Activated T-cell treated with anti-CD3 and anti-CD28 coated beads, Interleukin-2, amount 50 U/mL, for 72 hours (primary cell): Measurements from ENCODE around the gene SUSD6. TPM values are rescaled to one million over a fixed set of nuclear protein-coding genes. Genes with fewer than 3 reads are reported as not detected.
"Not testable (repeated sequence)": the region's sequence is repeated elsewhere in the genome, so short reads cannot be mapped to it uniquely, and the experiment has no call there.

Experiments
- ATAC-seq, 2 donors: fragments of 150-1000 bp; cut with Tn5 transposase; replicated peaks in 1 of 2; 2 replicates each; pipeline ENCODE4 v1.10.0; 2021; ENCODE audit warnings: moderate library complexity in 2 of 2, mild to moderate bottlenecking in 1 of 2
- DNase-seq, 2 donors: peaks; one replicate each; pipeline ENCODE4 v3.0.0; 2021 to 2022; ENCODE audit warnings: mixed read lengths in 1 of 2
- H3K27ac Mint-ChIP-seq: one replicate; pipeline ENCODE4 v1.8.0; 2022; ENCODE audit warnings: mild to moderate bottlenecking, moderate library complexity, mixed read lengths
- H3K27me3 Mint-ChIP-seq: one replicate; pipeline ENCODE4 v1.8.0; 2022; ENCODE audit warnings: low read depth, mixed read lengths
- H3K36me3 Mint-ChIP-seq, 2 donors: one replicate each; pipeline ENCODE4 v1.8.0; 2022; ENCODE audit warnings: mixed read lengths in 2 of 2, mild to moderate bottlenecking in 1 of 2; ENCODE audit not compliant: insufficient read depth in 2 of 2
- H3K4me1 Mint-ChIP-seq: one replicate; pipeline ENCODE4 v1.8.0; 2022; ENCODE audit warnings: low read depth, mixed read lengths
- H3K4me3 Mint-ChIP-seq, 2 donors: one replicate each; pipeline ENCODE4 v1.8.0; 2022; ENCODE audit warnings: mild to moderate bottlenecking in 2 of 2, mixed read lengths in 2 of 2, moderate library complexity in 2 of 2
- H3K9me3 Mint-ChIP-seq, 2 donors: one replicate each; pipeline ENCODE4 v1.8.0; 2022; ENCODE audit warnings: mixed read lengths in 2 of 2
- total RNA-seq, 2 donors: library from RNA; stranded (reverse); gene quantifications; one replicate each; pipeline ENCODE4 v1.2.3, GENCODE V29; 2022

SUSD6 gene
- total RNA-seq, 2 donors from 2014 or later, result 60.3 to 73.8 TPM

DNA sequence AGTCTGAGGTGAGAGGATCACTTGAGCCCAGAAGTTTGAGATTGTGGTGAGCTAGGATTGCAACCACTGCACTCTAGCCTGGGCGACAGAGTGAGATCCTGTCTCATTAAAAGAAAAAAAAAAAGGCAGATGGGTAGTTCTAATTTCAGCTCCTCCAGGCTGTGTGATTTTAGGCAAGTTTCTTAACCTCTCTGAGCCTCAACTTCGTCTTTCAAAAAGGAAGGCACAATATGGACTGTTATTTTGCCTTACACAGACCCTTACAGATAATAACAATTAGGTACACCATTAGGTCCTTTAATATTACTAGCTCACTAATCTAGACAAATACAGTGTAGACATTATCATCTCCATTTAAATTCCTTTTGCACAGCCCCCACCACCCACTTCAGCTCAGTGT lies 31.9 kb upstream of the SUSD6 start:
- peaks cover 20% of the 10 kb centered on the region for H3K27me3 Mint-ChIP-seq
- ATAC-seq, result no peak
- no peaks in the 10 kb centered on the region for H3K36me3 Mint-ChIP-seq
- no peaks in the 10 kb centered on the region for H3K9me3 Mint-ChIP-seq
- H3K4me1 Mint-ChIP-seq, result peaks cover 11% of the 10 kb centered on the region
- no peak overlapping the region for H3K4me3 Mint-ChIP-seq
- no peak for DNase-seq
- no peak overlapping the region for H3K27ac Mint-ChIP-seq

DNA sequence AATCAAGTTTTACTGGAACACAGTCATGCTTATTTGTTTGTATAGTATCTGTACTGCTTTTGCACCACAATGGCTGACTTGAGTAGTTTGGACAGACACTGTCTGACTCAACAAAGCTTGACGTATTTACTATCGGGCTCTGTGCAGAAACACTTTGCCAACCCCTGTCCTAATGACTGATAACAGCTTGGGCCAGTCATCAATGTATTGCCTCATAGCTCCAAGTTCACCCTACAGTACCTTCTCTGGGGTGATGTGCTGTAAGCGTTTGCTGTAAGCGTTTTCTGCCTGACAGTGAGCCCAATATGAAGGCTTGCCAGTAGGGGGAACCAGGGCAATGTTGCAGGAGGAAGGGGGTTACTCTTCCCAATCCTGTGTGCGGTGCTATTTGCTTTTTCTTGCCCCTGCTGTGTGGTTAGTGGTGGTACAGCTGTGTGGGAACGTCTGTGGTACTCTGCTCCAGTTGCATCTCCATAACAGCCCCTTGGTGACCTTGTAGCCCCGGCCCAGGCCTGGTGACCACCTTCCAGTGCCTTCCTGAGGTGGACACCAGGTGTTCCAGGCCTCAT lies 31.3 kb upstream of the SUSD6 start:
- Mint-ChIP-seq H3K9me3 (no peaks in the 10 kb centered on the region), H3K36me3 (no peaks in the 10 kb centered on the region), H3K27me3 (peaks cover 15% of the 10 kb centered on the region), H3K4me1 (peaks cover 11% of the 10 kb centered on the region), H3K4me3 (no peak overlapping the region), H3K27ac (no peak overlapping the region)
- DNase-seq (peak in 1 of 2 donors; percentile 24), ATAC-seq (peak; percentile 39 to 71)

GRCh38 chr14:69581316-69581935 lies 30.0 kb upstream of the SUSD6 start:
- Mint-ChIP-seq H3K27ac (no peak overlapping the region), H3K4me1 (peaks cover 11% of the 10 kb centered on the region), H3K9me3 (no peaks in the 10 kb centered on the region), H3K36me3 (no peaks in the 10 kb centered on the region), H3K4me3 (no peak overlapping the region), H3K27me3 (peaks cover 3% of the 10 kb centered on the region)
- DNase-seq, result no peak
- no peak for ATAC-seq

- Mint-ChIP-seq H3K27me3 (no peaks in the 10 kb centered on the region), H3K27ac (no peak overlapping the region), H3K4me1 (peaks cover 7% of the 10 kb centered on the region), H3K36me3 (no peaks in the 10 kb centered on the region), H3K9me3 (no peaks in the 10 kb centered on the region), H3K4me3 (no peak overlapping the region)
- DNase-seq (no peak), ATAC-seq (no peak)
Observed at GRCh38 chr14:69582212-69582611, 29.2 kb upstream of the SUSD6 start.

DNA sequence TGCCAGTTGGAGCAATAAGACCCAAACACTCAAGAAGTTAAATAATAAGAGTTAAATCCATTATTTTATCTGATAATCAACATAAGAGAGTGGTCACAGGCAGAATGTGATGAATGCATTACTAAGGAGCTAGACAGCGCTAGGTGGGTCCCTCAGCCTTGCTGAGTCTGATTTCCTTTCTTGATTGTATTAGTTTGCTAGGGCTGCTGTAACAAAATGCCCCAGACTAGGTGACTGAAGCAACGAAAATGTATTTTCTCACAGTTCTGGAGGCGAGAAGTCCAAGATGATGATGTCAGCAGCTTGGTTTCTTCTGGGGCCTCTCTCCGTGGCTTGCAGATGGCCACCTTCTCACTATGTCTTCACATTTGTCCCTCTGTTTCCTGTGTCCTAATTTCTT lies 28.6 kb upstream of the SUSD6 start:
- H3K4me1 Mint-ChIP-seq, result peaks cover 7% of the 10 kb centered on the region
- no peaks in the 10 kb centered on the region for H3K36me3 Mint-ChIP-seq
- no peak for ATAC-seq
- no peak overlapping the region for H3K4me3 Mint-ChIP-seq
- no peaks in the 10 kb centered on the region for H3K27me3 Mint-ChIP-seq
- DNase-seq, result no peak
- no peak overlapping the region for H3K27ac Mint-ChIP-seq
- H3K9me3 Mint-ChIP-seq, result no peaks in the 10 kb centered on the region

- Mint-ChIP-seq H3K9me3 (no peaks in the 10 kb centered on the region), H3K27ac (no peak overlapping the region), H3K4me1 (peaks cover 14% of the 10 kb centered on the region), H3K36me3 (no peaks in the 10 kb centered on the region), H3K27me3 (no peaks in the 10 kb centered on the region), H3K4me3 (no peak overlapping the region)
- DNase-seq, result no peak
- no peak for ATAC-seq
Observed at GRCh38 chr14:69584389-69584788, 27.0 kb upstream of the SUSD6 start.

DNA sequence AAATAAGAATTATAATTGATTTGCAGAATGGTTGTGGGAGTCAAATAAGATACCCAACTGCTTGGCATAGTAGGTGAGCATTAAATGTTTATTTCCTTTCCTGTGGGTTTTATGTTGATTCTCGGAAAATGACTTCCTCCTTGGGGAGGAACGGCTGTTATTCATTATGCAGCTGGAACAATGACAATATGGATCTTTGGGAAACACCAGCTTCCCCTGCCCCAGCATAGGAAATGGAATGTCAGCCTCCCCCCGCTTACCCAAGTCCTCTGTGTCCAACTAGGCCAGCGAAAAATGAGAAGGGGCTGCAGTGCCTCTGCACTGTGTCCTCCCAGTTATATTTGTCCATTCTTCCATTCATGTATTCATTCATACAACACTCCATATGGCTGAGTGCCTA lies 25.0 kb upstream of the SUSD6 start:
- no peak overlapping the region for H3K4me3 Mint-ChIP-seq
- H3K27me3 Mint-ChIP-seq, result no peaks in the 10 kb centered on the region
- H3K4me1 Mint-ChIP-seq, result peaks cover 14% of the 10 kb centered on the region
- DNase-seq (no peak), ATAC-seq (no peak)
- H3K27ac Mint-ChIP-seq, result no peak overlapping the region
- no peaks in the 10 kb centered on the region for H3K9me3 Mint-ChIP-seq
- H3K36me3 Mint-ChIP-seq, result no peaks in the 10 kb centered on the region

GRCh38 chr14:69587389-69587788 lies 24.0 kb upstream of the SUSD6 start:
- ATAC-seq, result no peak
- Mint-ChIP-seq H3K27me3 (no peaks in the 10 kb centered on the region), H3K4me1 (peaks cover 14% of the 10 kb centered on the region), H3K27ac (no peak overlapping the region), H3K9me3 (no peaks in the 10 kb centered on the region), H3K36me3 (no peaks in the 10 kb centered on the region), H3K4me3 (no peak overlapping the region)
- no peak for DNase-seq

DNA sequence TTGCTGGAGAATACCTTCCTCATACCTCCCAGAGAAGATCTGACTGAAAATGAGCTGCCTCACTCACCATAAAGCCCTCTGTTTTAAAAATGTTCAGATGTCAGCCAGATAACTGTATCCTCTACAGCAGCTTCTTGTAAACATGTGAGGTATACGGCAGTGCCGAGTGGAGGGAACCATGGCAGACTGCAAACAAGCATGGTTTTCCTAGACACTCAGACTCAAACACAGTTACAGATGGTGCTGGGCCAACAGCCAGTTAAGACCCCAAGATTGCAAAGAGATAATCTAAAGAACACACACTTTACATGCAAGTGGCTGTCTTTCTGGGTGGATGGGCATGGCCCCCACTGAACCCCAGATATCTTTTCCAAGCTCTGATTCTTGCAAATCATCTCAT lies 20.1 kb upstream of the SUSD6 start:
- peaks cover 7% of the 10 kb centered on the region for H3K4me1 Mint-ChIP-seq
- no peaks in the 10 kb centered on the region for H3K9me3 Mint-ChIP-seq
- ATAC-seq (no peak), DNase-seq (no peak)
- H3K36me3 Mint-ChIP-seq, result no peaks in the 10 kb centered on the region
- H3K27me3 Mint-ChIP-seq, result no peaks in the 10 kb centered on the region
- H3K27ac Mint-ChIP-seq, result no peak overlapping the region
- no peak overlapping the region for H3K4me3 Mint-ChIP-seq

DNA sequence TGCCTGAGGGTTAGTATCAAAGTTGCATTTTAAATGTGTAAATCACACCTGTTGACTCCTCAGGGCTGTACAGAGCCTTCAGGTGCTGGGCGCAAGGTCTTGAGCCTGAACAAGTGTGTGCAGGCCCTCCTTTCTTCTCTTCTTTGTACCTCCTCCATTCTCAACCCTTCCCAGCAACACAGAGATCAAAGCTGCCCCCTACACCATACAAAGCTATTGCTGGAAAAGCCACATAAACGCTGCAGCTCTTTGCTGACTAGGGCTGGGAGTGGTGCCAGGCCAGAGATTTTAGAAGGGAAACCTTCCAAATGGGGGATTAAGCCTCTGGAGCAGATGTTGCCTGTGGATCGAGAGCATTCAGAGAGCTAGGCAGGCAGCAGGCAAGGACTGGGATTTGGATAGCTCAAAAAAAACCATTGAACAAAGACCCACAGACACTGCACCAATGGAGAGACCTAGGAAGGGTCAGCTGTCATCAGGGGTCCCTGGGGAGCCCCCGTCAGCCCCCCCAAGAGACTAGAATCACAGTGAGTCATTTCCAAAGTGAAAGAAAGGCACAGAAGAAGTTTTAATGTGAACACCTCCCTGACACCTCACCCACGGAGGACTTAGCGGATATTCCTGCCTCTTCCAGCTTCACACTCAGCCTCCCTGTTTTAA lies 18.2 kb upstream of the SUSD6 start:
- Mint-ChIP-seq H3K36me3 (no peaks in the 10 kb centered on the region), H3K4me3 (no peak overlapping the region), H3K4me1 (peaks cover 7% of the 10 kb centered on the region), H3K27me3 (no peaks in the 10 kb centered on the region), H3K27ac (no peak overlapping the region), H3K9me3 (no peaks in the 10 kb centered on the region)
- DNase-seq (no peak), ATAC-seq (no peak)

- Mint-ChIP-seq H3K27me3 (no peaks in the 10 kb centered on the region), H3K9me3 (no peaks in the 10 kb centered on the region), H3K4me1 (no peaks in the 10 kb centered on the region), H3K27ac (no peak overlapping the region), H3K36me3 (no peaks in the 10 kb centered on the region), H3K4me3 (no peak overlapping the region)
- ATAC-seq (no peak), DNase-seq (no peak)
Observed at GRCh38 chr14:69594846-69595245, 16.6 kb upstream of the SUSD6 start.

- H3K27ac Mint-ChIP-seq, result no peak overlapping the region
Observed at GRCh38 chr14:69595336-69595735, 16.1 kb upstream of the SUSD6 start.

GRCh38 chr14:69599431-69599830 lies 12.0 kb upstream of the SUSD6 start:
- H3K9me3 Mint-ChIP-seq, H3K36me3 Mint-ChIP-seq, H3K27ac Mint-ChIP-seq, DNase-seq, H3K27me3 Mint-ChIP-seq, H3K4me3 Mint-ChIP-seq, ATAC-seq: not testable (repeated sequence)
- peaks cover 12% of the 10 kb centered on the region for H3K4me1 Mint-ChIP-seq

More at GRCh38 chr14:69595336-69595735, 16.1 kb upstream of the SUSD6 start:
- Mint-ChIP-seq H3K4me1 (no peaks in the 10 kb centered on the region), H3K9me3 (no peaks in the 10 kb centered on the region), H3K4me3 (no peak overlapping the region), H3K27me3 (no peaks in the 10 kb centered on the region), H3K36me3 (no peaks in the 10 kb centered on the region)
- ATAC-seq (no peak), DNase-seq (no peak)
